GM23248 (cell line): ENCODE measurements around the gene EXOC6.

ENCODE experiments used
- EZH2 ChIP-seq: fragments of 200-600 bp; sonication (generic); IDR thresholded peaks from 2 replicates; pipeline ENCODE4 v1.6.1; 2018; ENCODE audit warnings: antibody characterized with exemption, mild to moderate bottlenecking; ENCODE audit not compliant: insufficient read depth, poor library complexity, severe bottlenecking
- EZH2phosphoT487 ChIP-seq: fragments of 200-600 bp; sonication (generic); IDR thresholded peaks from 2 replicates; pipeline ENCODE4 v1.6.1; 2018; ENCODE audit warnings: antibody characterized with exemption, moderate library complexity, mild to moderate bottlenecking, low read depth; ENCODE audit not compliant: insufficient read depth

DNA sequence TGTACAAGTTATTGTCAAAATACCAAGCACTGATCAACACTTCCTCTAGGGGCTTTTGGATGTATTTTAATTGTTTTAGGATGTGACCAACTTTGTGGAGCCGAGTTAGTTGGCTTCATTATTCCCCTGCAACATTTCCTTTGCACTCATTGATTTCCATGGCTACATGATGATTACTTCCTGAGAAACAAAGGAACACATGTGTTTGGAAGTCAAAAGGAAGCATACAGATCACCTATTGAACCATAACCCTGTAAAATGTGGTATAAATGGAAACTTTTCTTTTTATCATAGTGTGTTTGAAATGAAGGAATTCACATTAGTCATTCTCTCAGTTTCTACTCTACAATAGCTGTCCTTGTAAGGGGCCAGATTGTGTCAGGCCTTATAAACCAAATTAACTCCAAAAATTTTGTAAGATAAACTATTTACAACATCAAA, 32.2 kb upstream of the EXOC6 start:
- no peak for TF ChIP-seq EZH2
- TF ChIP-seq EZH2phosphoT487 = no peak
